HT1080 (cell line): ENCODE measurements around the gene FAM117A. TPM values are rescaled to one million over a fixed set of nuclear protein-coding genes. Genes with fewer than 3 reads are reported as not detected.
"Not testable (repeated sequence)": the region's sequence is repeated elsewhere in the genome, so short reads cannot be mapped to it uniquely, and the experiment has no call there.

Experiments
- DNase-seq: peaks from one replicate; pipeline ENCODE4 v3.0.0-alpha.2; 2015; ENCODE audit warnings: low read depth
- total RNA-seq: library from RNA; depleted of rRNA; stranded (reverse); fragments of >200 nt; shearing (Covaris generic); gene quantifications from 2 replicates; pipeline ENCODE4 v1.2.3, GENCODE V29; 2014

The FAM117A gene
- total RNA-seq, 1 experiment from 2014 or later, result 5.4 TPM

DNA sequence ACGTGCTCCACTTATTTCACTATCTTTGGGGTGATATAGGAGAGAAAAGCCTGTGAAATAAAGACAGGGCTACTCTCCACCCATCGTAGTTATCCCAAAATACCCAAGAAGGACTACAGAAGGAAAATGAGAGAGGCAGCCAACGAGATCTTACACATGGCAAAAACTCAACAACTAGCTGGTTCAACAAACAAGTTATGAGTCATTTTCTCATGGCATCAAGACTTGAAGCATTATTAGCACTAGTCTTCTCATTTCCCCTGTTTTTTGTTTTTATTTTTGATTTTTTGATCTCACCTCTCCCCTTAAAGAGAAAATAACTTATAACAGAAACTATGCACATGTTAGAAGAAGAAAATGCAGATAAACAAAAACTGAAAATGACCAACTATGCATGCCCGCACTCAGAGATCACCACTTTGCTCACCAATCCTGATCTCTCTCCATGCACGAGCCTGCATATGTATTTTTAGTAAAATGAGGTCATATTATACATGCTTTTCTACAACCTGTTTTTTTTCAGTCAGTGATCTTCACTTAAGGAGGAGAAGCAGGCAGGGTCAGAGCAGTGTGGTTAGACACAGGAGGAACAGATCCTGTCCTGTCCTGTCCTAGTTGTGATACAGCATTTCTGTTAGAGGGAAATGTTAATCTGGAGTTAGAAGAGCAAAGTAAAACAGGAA lies 22.8 kb downstream of the FAM117A start:
- DNase-seq, result no peak

DNA sequence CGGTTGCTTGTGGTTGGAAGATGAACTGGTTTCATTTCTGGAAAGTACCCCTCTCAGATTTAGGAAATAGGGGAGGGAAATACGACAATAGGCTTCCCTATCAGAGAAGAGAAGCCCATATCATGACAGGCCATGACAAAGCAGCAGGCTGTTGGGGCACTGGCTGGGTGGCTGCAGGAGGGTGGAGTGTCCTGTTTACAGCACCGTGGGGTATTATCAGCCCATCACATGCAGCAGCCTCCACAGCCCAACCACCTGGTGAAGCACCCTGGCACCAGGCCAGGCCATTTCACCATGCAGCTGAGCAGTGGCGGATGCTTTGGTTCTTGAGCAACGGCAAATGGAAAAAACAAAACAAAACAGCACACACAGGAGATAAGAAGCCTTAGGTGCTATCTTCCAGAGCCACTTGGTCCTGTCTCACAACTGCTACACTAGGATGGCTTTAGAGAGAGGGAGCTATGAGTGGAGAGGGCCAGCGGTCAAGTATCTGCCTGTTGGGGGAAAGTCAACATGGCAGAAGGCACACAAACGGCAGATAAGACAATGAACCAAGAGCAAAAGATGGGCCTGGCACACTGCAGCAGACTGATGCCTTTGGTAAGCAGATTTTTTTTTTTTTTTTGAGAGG lies 24.2 kb downstream of the FAM117A start:
- DNase-seq, result no peak

DNA sequence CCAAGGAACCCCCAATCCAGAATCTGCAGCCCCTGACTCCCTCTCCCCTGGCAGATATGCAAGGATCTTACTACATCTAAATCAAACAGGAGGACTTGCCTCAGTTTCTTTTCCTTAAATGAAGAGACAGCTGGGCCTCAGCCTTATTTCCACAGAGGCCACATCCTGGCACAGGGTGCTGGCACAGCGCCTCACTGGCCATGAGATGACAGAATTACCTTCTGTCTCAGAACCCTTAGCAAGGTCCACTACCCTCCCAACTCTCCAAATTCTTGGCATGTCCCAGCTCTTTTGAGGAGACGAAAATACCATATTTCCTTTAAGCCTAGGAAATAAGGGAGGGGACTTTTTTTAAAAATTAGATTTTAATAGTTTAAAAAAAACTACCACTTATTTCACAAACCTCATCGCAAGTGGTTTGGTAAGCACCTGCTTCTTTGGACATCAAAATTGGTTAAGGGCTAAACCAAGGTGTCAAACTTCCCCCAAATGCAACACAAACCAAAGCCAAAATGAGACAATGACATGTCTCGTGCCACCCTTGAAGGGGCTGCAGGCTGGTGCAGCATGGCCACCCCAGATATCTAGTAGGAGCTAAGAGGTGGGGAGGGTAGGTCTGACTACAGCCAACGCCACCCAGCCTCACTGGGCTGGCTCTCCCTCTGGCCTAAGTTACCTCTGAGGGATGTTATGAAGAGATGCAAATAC lies 25.3 kb downstream of the FAM117A start:
- DNase-seq, result no peak

DNA sequence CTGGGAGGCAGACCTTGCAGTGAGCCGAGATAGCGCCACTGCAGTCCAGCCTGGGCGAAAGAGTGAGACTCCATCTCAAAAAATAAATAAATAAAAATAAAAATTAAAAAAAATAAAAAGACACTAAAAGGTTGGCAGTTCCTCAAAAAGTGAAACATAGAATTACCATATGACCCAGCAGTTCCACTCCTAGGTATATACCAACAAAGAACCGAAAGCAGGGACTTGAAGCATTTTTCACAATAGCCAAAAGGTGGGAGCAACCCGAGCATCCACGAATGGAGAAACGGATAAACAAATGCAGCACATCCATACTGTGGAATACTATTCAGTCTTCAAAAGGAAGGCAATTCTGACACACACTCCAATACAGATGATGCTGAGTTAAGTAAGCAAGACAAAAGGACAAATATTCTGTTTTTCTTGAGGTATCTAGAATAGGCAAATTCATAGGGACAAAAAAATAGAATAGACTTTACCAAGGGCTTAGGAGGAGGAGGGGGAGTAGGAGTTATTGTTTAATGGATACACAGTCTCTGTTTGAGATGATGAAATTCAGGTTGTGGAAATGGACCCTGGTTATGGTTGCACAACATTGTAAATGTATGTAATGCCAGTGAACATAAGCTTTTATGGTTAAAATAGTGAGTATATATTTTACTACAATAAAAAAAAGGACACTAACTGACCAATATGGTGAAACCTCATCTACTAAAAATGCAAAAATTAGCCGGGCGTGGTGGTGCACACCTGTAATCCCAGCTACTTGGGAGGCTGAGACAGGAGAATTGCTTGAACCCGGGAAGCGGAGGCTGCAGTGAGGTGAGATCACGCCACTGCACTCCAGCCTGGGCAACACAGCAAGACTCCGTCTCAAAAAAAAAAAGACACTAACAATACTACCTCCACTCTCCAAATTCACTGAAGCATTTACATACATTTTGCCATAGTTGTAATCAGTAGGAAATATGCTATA lies 29.1 kb downstream of the FAM117A start:
- DNase-seq, result no peak

DNA sequence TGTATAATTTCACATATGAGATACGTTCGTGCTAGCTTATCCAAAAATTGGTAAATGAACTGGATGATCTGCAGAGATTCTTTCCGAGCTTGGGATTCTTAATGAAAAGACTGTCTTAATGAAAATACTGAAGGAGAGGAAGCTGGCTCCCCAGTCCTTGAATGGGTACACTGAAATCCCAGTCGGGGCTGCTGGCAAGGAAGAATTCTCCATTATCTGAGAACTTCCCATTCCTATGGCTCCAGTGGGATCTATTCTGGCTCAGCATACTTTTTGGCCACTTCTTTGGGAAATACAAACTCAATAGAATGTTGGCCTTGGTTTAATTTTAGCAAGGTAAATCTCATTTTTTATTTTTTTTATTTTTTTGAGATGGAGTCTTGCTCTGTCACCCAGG lies 32.5 kb downstream of the FAM117A start:
- no peak for DNase-seq

DNA sequence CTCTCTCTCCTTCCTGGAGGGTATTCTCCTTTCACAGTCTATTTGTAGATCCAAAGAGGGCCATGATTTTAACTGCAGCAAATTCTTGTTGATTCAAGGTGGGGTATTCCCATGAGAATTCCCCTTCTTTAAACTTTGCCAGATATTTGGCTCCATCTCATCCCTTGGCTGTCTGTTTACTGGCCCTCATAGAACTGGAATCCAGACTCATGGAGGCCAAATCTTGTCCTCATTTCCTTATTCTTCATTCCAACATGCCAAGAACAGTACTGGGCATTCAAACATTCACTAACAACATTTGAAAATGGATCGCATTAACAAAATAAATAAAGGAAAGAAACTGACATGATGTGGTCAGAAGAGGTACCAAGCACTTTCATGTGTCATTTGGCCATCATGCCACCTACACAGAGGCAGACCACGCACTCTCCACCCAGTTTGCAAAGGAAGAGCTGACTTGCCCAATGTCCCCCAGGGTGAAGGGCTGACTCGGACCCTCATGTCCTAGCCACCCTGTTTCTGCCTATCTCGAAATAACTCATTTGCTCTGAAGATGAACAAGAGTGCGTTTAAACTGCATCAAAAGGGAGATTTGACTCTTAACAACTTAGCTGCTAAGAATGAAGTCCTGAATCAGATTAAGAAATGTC lies 33.0 kb downstream of the FAM117A start:
- no peak for DNase-seq

DNA sequence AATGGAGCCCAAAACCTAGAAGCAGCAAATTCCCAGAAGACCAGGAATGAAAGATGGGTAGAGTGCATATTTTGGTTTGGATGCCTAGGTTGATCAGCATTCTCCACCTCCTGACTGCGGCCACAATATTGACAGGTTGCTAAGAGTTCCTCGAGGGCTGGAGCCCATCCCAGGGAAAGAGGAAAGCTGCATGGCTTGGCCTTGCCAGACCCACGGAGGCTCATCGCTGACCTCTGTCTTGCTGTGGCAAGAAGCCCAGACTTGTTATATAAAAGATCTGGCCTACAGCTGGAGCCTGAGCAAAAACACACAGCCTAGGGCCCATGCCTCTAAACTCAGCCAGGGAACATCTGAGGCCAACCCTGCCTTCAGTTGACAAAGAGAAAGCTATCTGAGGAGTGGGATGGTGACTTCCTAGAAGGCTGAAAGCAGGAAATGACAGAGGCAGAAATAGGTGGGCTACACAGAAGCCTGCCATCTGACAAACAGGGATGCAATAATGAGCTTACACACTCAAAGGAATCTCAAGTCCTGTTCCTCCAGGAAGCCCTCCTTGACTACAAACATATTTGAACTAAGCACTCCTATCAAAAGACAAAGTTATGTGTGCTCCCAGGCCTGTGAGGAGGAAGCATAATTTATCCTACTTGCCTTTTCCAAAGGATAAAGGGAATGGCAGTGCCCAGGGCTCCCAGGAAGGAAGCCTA lies 33.7 kb downstream of the FAM117A start:
- no peak for DNase-seq

DNA sequence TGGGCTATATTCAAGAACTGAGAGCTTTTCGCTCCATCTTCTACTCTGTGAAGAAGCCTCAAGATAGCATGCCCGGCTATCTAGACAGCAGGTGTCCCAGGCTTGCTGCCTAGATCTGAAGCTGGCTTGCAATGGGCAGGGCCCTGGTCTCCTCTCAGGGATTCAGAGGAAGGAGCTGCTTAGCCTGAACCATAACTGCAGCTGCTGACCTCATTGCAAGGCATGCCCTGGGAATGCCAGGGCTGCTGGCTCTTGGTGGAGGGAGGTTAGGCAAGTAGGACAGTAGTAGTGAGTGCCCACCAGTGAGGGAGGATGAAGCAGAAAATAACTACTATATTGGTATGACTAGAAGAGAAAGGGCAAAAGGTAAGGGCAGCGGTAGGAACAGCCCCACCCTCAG lies 34.9 kb downstream of the FAM117A start:
- no peak for DNase-seq

DNA sequence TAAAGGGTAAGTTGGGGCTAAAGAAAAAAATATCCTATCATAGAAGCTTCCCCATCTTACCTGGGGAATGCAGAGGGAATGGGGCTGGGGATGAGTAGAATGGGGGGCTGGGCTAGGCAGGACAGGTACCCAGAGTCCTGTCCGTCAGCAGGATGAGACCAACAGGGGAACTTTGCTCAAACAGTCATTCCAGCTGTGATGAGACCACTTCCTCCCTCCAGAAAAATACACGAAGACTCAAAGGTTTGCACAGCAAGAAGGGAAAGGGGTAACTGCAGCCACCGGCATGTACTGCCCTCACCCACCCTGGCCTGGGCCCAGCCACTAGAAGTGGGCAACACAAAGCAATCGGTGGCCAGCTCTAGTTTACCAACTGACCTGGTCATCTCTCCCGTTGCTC lies 35.5 kb downstream of the FAM117A start:
- no peak for DNase-seq

DNA sequence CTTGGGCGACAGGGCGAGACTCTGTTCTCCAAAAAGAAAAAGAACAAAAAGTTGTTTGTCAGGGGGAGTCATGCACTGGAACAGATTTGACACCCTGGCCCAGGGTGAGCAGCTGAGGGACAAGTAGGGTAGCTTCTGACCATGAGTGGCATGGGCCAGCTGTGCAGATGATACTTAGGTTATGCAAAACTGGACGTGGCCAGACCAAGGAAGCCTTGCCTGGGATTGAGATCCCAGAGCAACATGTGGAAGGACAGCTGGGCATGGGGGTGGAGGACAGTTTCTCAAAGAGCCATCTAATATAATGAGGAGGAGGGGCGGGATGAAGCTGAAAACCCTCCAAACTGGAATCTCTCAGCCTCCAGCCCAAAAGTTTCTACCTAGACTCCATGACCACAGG lies 36.6 kb downstream of the FAM117A start:
- DNase-seq, result no peak

DNA sequence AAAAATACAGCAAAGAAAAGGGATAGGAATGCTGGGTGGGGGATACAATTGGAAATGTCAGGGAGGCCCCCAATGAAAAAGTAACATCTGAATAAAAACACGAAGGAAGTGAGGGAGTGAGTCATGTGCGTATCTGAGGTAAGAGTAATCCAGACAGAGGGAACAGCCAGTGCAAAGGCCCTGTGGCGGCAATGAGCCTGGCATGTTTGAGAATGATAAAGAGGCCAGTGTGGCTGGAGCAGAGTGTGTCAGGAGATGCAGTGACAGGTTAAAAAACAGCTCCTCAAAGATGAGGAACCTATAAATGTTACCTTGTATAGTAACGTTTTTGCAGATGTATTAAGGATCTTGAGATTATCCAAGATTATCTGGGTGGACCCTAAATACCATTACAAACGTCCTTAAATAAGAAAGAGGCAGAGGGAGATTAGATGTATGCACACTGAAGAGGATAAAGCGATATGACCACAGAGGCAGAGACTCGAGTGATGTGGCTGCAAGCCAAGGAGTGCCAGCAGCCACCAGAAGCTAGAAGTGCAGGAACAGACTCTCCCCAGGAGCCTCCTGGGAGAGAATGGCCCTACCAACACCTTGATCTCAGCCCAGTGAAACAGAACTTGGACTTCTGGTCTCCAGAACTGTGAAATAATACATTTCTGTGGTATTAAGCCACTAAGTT lies 38.3 kb downstream of the FAM117A start:
- DNase-seq, result no peak

DNA sequence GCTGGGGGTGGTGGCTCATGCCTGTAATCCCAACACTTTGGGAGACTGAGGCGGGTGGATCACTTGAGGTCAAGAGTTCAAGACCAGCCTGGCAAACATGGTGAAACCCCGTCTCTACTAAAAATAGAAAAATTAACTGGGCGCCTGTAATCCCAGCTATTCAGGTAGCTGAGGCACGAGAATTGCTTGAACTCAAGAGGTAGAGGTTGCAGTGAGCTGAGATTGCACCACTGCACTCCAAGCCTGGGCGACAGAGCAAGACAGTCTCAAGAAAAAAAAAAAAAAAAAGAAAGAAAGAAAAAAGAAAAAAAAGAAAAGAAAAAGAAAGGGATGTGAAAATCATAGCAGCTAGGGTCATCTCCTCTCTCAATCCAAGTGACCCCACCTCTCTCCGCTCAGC lies 39.4 kb downstream of the FAM117A start:
- not testable (repeated sequence) for DNase-seq

DNA sequence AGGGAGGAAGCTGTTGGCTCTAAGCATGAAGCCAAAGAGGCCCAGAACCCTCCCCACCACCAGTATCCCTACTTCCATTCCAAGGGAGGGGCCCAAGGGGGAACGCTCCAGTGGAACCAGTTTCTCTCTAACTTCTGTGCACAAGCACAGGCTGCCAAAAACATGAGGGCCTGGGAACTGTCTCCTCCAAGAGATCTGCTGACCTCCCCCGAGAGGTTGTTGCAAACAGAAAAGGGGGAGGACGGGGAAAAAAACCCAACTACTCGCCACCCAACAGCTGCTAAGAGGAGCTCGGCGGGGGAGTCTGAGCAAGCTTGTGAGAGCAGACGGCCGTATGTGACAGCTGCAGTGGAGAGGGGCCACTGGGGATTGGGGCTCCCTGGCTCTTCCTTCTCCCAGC lies 40.5 kb downstream of the FAM117A start:
- DNase-seq, result no peak

DNA sequence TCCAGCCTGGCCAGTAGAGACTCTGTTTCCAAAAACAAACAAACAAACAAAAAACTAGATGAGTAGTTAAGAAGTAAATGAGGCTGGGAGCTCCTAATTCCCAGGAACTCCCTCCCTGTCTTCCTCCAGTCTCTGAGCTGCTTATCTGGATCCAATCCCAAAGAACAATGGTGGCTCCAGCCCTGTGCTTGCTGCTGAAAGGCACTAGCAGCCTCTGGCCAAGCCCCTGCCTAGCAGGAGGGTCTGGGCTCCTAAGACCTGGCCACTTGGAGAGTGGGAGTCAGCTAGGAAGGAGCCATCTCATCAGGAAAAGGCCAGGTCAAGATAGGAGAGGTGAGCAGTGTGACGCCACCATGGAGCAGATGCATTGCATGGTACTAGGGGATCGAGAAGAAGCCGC lies 41.9 kb downstream of the FAM117A start:
- no peak for DNase-seq

DNA sequence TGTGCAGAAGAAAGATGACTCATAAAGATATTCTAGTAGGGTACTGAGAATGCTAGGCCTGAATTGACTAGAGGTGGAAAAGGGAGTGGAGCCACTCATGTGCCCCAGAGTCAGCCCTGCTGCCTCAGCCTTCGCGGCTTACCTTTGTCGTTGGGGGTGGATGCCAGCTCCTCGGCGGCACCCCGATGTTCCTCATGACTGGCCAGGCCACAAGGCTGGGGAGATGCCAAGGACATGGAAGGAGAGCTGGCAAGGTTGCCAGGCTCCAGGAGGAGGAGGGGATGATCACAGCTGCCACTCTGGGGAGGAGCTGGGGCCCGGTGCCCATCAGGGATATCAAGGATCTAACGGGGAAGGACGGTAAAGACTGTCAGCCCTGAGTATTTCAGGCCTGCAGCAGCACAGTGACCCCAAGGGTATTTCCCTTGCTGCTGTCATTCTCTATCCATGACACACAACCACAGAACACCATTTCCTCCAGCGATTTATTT lies 46.5 kb downstream of the FAM117A start:
- DNase-seq, result peak; percentile 28

DNA sequence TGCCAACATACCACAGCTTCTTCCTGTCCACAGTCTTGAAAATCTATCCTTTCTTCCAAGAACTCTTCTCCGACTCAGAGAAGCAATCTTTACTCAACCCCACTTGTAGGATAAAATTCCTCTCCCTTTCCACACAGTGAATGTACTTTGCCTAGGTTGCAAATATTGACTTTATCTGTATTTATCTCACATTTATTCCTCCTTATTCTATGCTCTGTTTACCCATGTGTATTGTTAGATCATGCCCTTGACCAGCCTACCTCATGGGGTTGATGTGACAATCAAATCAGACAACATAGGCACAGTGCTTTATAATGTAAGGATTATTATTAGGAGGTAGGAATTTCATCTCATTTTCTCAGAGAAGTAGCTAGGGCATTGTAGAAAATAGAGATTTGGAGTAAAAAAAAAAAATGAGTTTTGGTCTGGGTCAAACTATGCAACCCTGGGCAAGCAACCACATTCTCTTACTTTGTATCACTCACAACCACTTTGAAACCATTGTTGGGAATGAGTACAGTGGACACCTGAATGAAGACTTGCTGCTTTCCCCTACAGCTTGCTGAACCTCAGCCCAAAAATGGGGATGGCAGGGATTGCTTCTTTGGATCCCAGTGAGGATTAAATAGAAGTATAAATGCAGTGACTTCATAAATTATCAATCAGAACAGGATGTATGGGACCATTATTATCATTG lies 47.1 kb downstream of the FAM117A start:
- no peak for DNase-seq

DNA sequence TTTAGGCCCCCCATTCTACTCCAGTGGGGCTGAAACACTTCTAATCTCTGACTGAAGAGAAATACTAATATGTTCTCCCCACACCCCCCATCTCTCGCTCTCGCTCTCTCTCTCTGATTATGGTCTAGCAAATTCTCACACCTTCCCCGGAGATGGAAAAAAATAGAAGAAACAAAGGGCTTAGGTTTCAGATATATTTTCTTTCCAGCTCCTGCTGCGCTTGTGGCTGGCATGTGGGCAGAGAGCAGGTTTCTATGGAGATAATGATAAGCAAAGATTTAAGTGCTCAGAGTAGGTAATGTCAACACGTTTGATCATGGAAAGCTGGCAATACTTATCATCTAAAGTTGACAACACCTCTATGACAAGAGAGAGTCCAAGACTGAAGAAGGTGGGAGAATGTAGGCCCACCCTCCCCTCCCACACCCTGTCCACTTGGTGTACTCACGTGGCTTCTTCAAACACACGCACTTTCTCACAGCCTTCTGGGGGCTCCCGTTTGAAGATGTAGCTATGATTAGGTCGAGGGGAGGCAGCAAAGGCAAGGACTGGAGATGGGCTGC lies 48.1 kb downstream of the FAM117A start:
- DNase-seq, result peak; percentile 13

DNA sequence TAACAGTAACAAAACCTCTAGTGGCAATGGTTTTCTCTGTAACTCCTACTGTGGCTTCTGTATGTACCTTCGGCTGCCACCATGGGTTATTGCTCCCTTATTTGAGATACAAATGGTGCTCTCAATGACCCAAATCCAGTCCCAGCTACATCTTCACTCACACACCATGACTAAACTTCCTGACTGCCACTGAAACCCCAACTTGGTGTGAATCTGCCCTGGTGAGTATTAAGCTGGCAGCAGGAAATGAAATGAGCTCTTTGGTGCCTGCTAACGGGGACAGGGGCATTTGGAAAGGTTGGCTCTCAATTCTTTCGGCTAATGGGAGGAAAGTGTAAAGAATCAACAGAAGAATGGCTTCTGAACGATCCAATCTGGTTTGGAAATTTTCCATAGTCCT lies 48.7 kb downstream of the FAM117A start:
- DNase-seq, result peak; percentile 55
